HG03060 (cell line): ENCODE results near the gene UBAC1.

ENCODE experiments used
- ATAC-seq: cut with Tn5 transposase; IDR thresholded peaks from one replicate; pipeline ENCODE4 v1.9.1; 2021; ENCODE audit warnings: low read depth, moderate number of reproducible peaks; ENCODE audit not compliant: unreplicated experiment

The UBAC1 gene, protein sequence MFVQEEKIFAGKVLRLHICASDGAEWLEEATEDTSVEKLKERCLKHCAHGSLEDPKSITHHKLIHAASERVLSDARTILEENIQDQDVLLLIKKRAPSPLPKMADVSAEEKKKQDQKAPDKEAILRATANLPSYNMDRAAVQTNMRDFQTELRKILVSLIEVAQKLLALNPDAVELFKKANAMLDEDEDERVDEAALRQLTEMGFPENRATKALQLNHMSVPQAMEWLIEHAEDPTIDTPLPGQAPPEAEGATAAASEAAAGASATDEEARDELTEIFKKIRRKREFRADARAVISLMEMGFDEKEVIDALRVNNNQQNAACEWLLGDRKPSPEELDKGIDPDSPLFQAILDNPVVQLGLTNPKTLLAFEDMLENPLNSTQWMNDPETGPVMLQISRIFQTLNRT

GRCh38 chr9:135961277-135961715 lies at the start of gene UBAC1:
Gene UBAC1, minus strand, starts transcription at chr9:135961373. Its CDS starts 211 bp downstream, at chr9:135961162.
- ATAC-seq, result peak; percentile 82

DNA sequence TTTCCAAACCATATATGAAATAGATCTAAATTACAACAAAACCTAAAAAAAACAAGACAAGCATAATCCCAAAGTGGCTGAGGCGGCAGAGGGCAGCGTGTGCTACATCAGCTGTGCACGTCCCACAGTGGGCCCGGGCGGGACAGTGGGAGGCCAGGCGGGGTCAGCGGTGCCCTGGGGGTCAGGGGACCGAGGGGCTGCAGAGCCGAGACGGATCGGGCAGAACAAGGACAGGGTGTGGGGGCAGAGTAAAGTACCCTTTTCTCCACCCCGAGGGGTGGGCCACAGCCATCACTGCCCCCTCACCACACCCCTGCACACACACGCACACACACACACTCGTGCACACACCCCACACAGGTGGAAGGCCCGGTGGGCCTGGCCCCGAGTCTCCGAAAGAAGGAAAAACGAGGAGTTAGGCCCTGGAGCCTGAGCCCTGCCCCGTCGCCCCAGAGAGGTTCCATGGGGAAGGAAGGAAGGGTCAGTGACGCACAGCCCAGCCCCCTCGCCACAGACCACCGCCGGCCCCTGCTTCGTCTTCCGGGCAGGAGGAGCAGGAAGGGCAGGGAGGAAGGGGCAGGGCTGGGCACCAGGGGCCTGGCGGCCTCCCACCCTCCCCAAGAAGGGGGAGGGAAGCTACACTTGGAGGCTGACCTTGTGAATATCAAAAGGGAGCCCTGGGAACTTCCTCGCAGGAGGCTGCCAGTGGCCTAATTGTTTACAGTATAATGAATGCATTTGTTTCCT lies 49.6 kb upstream of the UBAC1 start:
- ATAC-seq, result no peak

GRCh38 chr9:136010176-136010575 lies 49.0 kb upstream of the UBAC1 start:
- ATAC-seq, result no peak

DNA sequence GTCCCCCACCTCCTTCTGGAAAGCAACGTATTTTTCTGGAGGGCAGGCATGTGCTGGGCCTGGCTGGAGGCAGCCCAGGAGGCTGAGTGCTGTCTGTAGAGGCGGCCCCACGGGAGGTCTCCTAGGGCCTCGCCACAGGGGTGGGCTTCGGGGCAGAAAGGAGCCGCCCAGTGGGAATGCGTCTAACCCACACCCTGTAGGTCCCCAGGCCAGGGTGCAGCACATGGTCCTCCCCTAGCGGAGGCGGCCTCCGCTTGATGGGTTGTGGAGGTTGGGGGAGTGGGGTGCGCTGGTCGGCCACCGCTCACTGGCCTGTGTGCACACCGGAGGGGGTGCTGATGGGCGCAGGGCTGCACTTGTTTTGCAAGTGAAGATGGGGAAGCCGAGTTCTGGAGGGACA lies 48.3 kb upstream of the UBAC1 start:
- no peak for ATAC-seq

DNA sequence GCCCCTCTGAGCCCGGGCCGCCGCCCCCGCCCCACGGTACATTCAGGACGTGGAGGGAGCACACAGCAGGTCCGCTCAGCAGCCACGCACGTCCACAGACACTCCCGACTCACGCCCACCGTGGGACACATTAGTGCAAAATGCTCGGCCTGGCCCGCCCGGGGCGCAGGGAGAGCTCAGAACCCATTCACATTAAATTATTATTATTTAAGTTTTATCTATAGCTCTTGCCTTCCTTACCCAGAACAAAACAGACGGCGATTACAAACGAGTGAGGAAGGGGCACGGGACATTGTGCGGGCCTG lies 47.5 kb upstream of the UBAC1 start:
- no peak for ATAC-seq

GRCh38 chr9:136007934-136008692 lies 46.9 kb upstream of the UBAC1 start:
- no peak for ATAC-seq

DNA sequence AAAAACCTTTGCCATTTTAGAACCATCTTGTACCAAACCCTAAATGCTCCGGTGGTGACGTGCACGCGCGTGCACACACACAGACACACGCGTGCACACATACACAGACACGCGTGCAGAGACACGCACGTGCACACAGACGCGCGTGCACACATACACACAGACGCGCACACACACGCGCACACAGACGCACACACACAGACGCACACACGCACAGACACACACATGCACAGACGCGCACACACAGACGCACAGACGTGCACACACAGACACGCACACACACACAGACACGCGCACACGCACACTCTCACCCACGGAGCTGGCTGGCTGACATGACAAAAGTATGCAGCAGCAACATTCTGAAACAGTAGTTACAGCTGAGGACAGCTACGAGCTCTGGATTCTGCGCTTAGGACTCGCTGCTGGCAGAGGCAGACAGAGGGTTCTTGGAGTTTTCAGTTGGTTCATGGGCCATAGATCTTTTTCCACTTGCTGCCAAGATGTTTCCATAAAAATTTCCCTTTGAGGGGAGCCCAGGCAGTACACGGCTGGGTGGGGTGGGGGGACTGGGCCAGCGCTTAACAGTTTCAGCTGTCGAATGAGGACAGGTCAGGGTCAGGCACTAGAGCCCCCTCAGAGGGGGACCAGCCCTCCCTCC lies 46.2 kb upstream of the UBAC1 start:
- no peak for ATAC-seq

DNA sequence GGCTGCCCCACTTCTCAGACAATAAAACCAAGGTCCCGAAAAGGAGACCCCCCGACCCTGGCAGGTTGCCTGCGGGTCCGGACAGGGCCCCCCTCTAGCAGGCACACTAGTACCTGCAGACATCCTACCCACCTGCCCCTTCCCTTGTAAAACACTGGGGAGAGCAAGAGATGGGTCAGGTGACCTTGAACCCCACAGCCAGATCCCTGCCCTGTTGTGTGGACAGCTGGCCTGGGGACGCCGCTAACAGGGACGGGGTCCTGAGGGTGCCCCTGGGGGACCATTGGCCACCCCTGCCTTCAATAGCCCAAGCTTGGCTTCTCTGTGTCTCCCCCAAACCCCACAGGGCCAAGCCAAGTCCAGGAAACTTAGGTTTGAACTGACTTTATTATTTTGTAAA lies 45.0 kb upstream of the UBAC1 start:
- no peak for ATAC-seq

DNA sequence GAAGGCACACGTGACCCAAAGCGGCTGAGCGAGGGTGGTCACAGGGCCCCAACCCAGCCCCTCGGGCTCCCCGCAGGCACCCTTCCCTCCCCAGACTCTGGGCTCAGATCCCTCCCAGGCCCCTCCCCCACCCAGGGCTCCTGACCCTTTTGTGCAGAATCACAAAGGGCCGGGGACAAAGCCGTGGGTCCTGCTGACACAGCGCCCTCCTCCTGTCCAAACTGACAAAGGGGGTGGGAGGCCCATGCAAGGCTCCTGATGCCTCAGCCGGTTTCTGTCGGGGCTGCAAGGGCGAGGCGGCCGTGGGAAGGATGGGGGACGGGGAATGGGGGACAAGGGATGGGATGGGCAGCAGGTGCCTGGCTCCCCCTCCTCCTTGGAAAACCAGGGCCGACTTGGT lies 43.5 kb upstream of the UBAC1 start:
- ATAC-seq, result no peak

- ATAC-seq, result no peak
Observed at GRCh38 chr9:136004219-136004618, 43.0 kb upstream of the UBAC1 start.

GRCh38 chr9:136003411-136004218 lies 42.4 kb upstream of the UBAC1 start:
- no peak for ATAC-seq

DNA sequence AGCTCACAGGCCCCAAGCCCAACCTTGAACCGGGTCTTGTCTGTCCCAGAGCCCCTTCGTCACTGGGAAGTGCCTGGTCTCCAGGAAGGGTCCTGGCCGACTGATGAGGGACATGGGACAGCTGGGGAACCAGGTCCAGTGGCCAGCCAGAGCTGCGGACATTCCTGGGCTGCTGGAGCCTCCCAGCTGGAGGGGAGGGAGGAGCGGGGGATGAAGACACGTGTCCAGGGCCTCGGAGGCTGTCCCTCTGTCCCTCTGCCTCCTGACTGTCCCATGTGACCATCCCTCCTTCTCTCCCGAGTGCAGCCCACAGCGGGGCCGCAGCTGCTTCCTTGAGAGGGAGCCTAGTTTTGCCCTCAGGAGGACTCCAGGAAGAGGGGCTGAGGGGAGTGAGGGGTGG lies 41.7 kb upstream of the UBAC1 start:
- no peak for ATAC-seq

GRCh38 chr9:136002215-136002614 lies 41.0 kb upstream of the UBAC1 start:
- no peak for ATAC-seq

GRCh38 chr9:136001231-136001630 lies 40.1 kb upstream of the UBAC1 start:
- ATAC-seq, result no peak

- ATAC-seq, result no peak
Observed at GRCh38 chr9:135998410-135999071, 37.4 kb upstream of the UBAC1 start.

GRCh38 chr9:135998016-135998380 lies 36.8 kb upstream of the UBAC1 start:
- no peak for ATAC-seq

DNA sequence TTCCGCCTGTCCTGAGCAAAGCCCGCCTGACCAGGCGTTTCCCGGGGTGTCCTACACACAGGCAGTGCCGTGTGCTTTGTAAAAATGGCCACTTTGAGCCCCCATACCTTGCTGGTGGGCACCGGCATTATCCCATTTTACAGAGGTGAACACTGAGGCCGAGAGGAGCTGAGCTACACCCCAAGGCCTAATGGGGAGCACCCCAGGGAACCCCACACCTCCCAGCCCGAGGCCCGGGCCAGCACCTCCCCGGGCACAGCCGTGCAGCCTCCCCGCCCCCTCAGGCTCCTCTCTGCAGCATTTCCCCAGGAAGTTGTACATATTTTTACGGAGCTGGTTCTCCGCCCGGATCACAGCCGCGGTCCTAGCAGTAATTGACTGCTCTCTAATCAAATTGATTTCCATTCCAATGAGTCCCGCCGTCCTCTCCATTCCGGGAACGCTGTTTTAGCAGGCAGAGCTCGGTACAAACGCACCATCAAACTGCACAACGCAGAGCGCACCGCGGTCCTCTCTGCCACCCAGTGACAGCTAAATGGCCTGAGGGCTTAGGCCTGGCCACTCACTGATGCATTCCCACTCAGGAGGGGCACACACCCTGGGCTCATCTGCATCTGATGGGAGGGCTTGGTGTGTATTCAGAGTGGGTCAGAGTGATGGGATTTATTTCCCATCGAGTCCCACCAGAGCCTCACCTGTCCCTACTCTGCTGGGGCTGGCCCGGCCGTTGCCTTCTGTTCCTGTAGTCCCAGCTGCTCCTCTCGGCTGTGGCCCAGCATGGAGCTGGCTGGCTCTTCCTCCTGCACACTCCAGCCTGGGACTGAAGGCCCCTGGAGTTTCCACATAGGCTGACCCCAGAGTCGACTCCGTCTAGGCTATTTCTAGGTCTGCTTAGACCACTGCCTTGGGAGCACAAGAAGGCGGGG lies 36.2 kb upstream of the UBAC1 start:
- no peak for ATAC-seq

GRCh38 chr9:135995816-135996215 lies 34.6 kb upstream of the UBAC1 start:
- no peak for ATAC-seq
